K562 (cell line): ENCODE data around the gene CDH18.

ENCODE experiments used
- BCOR ChIP-seq: fragments of 450-650 bp; IDR thresholded peaks from 2 replicates; pipeline ENCODE4 v1.6.1; 2016
- CTCF ChIP-seq, 3 experiments: IDR thresholded peaks in 2 of 3; conservative IDR thresholded peaks in 1 of 3; 2 replicates each; pipeline ENCODE4 v1.5.1; 2011 to 2012; ENCODE audit warnings: low read length in 3 of 3, mild to moderate bottlenecking in 3 of 3, control low read depth in 2 of 3, improper control_type of control experiment in 1 of 3, inconsistent platforms in 1 of 3, low read depth in 1 of 3, mixed read lengths in 1 of 3, moderate library complexity in 1 of 3; ENCODE audit not compliant: insufficient read depth in 2 of 3
- EGR1 ChIP-seq: fragments of 450-650 bp; conservative IDR thresholded peaks from 2 replicates; pipeline ENCODE4 v1.6.1; 2017; ENCODE audit warnings: mild to moderate bottlenecking
- LEF1 ChIP-seq: fragments of 450-650 bp; IDR thresholded peaks from 2 replicates; pipeline ENCODE4 v1.6.1; 2016; ENCODE audit warnings: mild to moderate bottlenecking
- NCOA4 ChIP-seq: fragments of 450-650 bp; IDR thresholded peaks from 2 replicates; pipeline ENCODE4 v1.6.1; 2018; ENCODE audit warnings: mild to moderate bottlenecking; ENCODE audit not compliant: partially characterized antibody
- TAF7 ChIP-seq: fragments of 450-650 bp; IDR thresholded peaks from 2 replicates; pipeline ENCODE4 v1.6.1; 2016; ENCODE audit warnings: missing genetic modification characterization, missing compliant biosample characterization
- ZBTB40 ChIP-seq, 2 experiments: fragments of 450-650 bp in 1 of 2; sonication (generic) in 1 of 2; formaldehyde crosslinking in 1 of 2; IDR thresholded peaks; 2 replicates each; pipeline versions ENCODE4 v1.7.1 to v1.9.0; 2016 to 2022; ENCODE audit warnings: inconsistent platforms in 1 of 2, mild to moderate bottlenecking in 1 of 2, missing genetic modification reagents in 1 of 2
- ZBTB8A ChIP-seq: fragments of 450-650 bp; IDR thresholded peaks from 2 replicates; pipeline ENCODE4 v1.6.1; 2018; ENCODE audit warnings: mild to moderate bottlenecking, moderate library complexity; ENCODE audit not compliant: partially characterized antibody

GRCh38 chr5:19745247-19745646 is 242.8 kb downstream of the CDH18 start:
- no peak for TF ChIP-seq BCOR
- TF ChIP-seq ZBTB8A: no peak
- TF ChIP-seq TAF7 (tag): no peak
- TF ChIP-seq EGR1: no peak
- no peak for TF ChIP-seq CTCF (IDR thresholded peaks at IDR 0.05 in 2 of 3, conservative IDR thresholded peaks at IDR 0.05 in 1 of 3; ENCODE audit: insufficient read depth in 2 of 3, low read depth in 1 of 3, low read length in 3 of 3)
- TF ChIP-seq LEF1: no peak
- no peak for TF ChIP-seq ZBTB40 (IDR thresholded peaks at IDR 0.05)
- TF ChIP-seq ZBTB40 (CRISPR knock-in tag; IDR thresholded peaks at IDR 0.05): no peak
- no peak for TF ChIP-seq NCOA4
